GM18520 (cell line): Measurements from ENCODE around the gene BBX.
A peak's percentile ranks its signal among the peaks of the same experiment; 100 is the strongest.

Experiments
- ATAC-seq: cut with Tn5 transposase; IDR thresholded peaks from one replicate; pipeline ENCODE4 v1.9.1; 2021; ENCODE audit not compliant: unreplicated experiment

BBX gene

DNA sequence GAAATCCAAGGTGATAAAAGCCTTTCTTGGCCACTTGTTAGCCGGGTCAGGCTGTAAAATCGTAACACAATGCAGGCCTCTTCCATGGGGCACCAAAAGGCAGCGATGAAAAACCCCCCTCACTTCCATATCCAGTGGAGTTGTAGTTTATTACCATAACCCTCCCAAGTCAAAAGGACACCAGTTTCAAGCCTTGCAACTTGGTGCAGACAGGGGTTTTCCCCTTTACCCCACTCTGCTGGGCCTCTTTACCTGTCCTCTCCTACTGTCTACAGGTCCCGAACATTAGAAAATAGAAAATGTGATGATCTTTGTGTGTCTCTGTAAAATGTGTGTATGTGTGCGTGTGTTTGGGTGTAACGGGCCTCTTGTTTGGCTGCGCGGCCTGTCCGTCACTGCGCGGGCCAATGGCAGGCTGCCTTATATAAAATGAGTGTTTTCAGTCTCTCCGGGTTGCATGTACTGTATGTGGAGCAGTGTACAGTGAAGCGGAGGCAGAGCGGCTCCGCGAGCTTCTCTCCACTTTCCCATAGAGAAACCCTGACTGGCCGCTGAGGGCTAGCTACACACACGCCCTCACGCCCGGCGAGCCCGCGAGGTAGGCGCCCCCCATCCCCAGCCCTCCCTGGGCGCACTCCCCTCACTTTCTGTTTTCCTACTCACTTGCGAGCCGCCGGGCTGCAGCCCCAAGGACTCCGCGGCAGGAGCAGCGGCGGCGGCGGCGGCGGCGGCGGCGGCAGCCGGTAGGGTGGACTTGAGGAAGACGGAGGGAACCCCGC lies at the start of gene BBX:
TSS of gene BBX (plus strand) at position 453 of the 779 bp plus-strand sequence. CDS start 187,499 bp downstream, outside the sequence.
- peak; percentile 97 for ATAC-seq

DNA sequence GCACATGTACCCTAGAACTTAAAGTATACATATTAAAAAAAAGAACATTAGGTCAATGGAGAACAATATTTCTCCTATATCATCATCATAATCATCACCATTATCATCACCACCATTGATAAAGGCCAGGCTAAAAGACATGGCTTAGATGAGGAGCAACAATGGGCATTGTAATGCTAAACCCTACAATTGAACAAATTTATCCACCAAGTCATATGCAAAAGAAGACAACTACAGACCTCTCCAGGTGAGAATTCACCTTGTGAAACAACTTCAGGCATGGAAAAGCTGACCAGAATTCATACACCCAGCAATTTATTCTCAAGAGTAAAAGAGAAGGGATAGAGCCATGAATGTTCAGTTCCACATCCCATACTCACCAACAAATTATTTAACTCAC lies 46.3 kb upstream of the BBX start:
- no peak for ATAC-seq

DNA sequence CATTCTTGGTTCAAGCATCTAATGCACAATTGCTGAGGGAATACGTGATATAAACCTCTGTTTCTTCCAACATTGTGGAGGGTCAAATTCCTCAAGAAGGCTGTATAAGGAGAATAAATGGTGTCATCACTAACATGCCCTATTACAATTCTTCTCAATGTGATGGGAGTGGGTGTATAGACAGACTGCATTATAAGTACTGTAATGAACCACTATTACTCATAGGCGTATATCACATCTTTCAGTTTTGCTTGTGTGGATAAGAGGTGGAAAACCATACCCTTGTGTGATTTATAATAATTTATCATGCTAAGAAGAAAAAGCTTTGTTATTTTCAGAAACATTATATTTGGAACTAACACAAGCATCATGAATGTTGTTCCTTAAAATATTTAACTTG lies 35.3 kb upstream of the BBX start:
- ATAC-seq, result no peak

DNA sequence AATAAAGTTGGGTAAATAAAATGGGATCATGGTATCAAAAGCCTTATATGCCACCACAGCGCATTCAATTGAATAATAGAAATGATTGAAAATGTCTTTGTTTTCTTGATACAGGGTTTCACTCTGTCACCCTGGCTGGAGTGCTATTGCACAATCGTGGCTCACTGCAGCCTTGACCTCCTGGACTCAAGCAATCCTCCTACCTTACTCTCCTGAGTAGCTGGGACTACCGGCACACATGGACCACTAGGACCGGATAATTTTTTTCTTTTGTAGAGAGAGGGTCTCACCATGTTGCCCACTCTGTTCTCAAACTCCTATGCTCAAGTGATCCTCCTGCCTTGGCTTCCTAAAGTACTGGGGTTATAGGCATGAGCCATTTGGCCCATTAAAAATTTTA lies 33.8 kb upstream of the BBX start:
- no peak for ATAC-seq

DNA sequence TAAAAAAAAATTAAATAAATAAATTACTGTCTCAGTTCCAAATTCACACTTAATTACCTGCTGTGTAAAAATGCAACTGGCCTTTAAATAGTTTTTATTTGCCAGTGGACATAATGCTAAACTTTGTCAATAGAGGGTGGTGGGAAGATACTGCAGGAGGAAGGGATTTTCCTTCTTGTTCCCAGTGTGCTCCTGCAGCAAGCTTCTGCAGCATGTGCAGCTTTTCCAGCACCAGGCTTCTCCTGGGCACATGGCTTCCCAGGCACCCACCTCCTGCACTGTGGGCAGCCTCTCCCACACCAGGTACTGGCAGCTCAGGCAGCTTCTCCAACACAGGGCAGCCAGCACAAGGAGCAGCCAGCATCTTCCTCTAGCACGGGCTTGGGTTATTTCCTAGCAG lies 29.6 kb upstream of the BBX start:
- no peak for ATAC-seq

DNA sequence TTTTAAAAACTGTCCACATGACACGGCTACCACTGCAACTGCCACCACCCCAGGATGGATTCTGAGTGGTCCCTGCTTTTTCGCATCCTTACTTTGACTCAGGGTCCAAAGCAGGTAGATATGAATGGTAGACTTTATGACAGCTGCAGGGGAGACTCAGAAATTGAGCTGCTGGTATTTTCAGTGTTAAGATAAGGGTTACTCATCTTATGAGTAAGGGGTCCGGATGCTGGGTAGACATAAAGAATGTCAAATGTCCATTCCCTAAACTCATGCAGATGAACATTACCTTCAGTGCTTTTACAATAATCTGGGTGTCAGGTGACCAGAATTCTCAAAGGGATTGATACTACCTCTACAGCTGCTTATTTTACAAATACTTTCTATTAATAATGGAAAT lies 25.9 kb upstream of the BBX start:
- no peak for ATAC-seq

DNA sequence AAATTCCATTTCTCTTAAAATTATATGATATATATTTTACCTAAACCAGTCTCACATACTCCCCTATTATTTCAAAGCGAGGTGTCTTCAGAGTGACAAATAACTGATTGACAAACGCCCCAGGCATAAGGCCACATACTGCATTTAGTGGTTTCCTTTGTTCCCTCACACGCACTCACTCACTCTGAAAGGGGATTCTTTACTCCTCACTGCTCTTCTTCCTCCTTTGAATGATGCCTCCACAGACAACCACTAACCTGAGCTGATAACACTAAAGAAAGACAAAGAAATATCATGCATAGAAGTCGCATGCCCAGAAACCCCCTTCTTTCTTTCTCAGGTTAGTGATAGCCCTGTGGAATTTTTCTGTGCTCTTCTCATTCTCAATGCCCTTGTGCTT lies 24.1 kb upstream of the BBX start:
- no peak for ATAC-seq

DNA sequence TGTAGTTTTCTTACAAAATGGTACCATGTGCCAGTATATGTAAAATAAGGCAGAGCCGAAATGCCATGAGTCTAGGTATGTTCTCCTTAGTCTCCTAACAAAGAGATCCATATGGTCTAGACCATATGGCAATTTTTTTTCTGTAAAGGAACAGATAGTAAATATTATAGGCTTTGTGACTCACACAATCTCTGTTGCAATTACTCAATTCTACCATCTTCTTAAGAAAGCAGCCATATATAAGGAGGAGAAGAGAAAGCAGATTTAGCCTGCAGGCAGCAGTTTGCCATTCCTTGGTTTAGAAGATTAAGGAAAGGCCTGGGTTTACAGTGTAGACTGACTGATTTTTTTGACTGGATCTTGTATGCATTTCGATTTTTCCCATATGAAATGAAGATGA lies 16.3 kb upstream of the BBX start:
- no peak for ATAC-seq

DNA sequence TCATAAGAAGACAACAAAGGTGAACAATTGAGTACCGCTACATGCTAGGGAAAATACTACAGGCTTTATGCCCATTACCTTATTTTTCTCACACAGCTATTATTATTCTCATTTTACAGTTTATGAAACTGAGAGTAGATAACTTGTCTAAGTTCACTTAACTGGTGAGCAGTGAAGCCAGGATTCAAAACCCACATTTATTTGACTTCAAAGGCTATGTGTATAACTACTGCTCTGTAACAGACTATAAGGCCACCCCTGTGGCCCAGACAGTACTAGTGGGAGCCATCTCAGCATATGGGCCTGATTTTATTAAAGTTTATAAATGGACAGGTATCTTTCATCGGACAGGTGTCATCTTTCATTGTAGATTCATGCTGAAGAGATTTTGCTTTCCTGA lies 14.4 kb upstream of the BBX start:
- no peak for ATAC-seq

DNA sequence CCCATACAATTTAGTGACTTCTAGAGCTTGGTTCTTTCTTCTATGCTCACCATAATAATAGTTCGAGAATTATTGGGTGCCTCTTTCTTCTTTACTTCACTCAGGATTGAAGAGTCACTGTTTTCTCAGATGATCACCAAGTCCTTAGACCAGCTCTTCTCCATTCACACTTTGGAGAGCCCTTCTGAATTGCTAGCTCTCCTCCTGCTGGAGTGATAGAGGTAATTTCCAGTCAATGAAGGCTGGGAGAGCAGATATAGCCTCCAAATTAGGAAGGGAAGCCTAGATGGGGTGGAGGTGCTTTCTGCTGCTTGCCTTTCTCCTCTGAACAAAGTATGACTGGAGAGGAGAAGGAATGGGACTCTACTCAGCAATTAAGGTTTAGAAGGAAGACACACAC lies 10.7 kb upstream of the BBX start:
- no peak for ATAC-seq

DNA sequence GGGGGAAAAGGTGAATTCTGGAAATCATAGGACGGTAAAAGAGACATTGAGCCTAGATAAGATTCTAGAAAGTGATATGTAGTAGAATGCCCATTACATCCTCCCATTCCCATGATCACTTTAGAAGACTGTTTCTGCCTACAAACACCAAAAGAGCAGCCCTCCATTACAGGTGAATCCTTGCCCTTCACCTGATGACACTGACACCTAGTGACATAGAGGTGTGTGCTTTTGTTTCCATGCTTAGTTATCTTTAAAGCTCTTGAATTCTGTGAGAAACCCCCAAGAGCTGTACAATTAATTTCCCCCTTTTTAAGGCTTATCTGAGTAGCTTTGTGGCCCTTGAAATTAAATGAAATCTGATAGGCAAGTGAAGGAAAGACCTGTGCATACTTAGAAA lies 8.3 kb upstream of the BBX start:
- ATAC-seq, result no peak

DNA sequence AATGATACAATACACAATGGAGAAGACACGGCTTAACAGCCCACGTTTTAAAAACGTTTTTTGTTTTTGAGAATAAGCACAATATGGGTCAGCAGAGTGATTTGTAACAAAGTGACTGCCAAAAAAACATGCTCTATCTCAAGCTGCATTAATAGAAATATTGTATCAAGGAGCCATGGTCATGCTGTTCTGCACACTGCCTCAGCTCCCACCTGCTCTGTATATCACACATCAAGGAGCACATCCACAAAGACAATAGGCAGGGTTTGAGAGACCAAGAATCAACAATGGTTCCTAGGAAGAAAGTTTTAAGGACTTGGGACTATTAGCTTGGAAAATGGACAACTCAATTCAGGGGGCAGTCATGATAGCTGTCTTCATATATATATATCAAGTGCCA lies 6.3 kb upstream of the BBX start:
- ATAC-seq, result no peak

DNA sequence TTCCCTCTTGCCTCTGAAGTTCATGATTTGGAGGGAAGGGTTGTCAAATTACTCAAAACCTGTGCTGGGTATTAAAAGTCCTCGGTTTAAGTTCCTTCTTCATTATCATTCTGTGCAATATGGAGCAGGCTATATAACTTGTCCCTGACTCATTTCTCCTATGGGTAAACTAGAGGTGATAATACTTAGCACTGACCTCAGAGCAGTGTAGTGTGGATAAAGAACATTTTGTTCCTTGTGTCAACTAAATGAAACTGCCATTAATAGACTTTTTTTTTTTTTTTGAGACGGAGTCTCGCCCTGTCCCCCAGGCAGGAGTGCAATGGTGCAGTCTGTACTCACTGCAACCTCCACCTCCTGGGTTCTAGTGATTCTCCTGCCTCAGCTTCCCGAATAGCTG lies 2.2 kb upstream of the BBX start:
- ATAC-seq, result no peak

DNA sequence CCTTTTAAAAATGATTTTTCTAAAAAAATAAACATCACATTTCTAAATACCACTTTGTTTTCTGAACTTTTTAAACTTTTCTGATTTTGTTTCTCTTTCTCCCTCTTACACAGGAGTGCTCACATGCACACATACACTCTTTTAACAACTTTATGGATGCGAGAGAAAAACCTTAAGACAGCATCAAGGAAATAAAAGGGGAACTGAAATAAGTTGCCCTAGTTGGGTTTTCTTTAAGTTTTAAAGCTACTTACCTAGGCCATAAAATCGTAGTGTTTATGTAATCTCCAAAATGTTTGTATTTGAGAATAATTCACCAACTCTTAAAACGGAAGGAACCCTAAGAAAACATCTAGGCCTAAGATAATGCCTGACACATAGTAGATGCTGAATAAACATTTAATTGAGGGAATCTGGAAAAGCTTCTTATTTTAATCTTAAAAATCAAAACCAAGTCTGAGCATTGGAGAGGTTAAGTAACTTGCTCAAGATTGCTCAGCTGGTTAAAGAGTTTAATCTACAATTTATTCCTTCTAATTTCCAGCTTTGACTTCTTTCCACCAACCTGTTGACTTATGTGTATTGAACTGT lies 1.2 kb upstream of the BBX start:
- ATAC-seq, result no peak

DNA sequence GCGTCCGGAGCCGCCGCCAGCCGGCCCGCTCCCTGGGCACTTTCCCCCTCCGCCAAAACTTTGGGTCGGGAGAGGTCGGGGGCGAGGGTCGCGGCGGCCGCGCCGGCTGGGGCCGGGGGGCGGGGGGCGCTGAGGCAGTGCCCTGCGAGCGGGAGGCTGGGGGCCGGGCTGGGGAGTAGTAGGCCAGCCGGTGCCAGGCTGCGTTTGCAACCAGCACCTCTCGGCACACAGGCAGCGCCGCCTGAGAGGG lies 452 bp downstream of the BBX start:
- ATAC-seq, result peak; percentile 14

DNA sequence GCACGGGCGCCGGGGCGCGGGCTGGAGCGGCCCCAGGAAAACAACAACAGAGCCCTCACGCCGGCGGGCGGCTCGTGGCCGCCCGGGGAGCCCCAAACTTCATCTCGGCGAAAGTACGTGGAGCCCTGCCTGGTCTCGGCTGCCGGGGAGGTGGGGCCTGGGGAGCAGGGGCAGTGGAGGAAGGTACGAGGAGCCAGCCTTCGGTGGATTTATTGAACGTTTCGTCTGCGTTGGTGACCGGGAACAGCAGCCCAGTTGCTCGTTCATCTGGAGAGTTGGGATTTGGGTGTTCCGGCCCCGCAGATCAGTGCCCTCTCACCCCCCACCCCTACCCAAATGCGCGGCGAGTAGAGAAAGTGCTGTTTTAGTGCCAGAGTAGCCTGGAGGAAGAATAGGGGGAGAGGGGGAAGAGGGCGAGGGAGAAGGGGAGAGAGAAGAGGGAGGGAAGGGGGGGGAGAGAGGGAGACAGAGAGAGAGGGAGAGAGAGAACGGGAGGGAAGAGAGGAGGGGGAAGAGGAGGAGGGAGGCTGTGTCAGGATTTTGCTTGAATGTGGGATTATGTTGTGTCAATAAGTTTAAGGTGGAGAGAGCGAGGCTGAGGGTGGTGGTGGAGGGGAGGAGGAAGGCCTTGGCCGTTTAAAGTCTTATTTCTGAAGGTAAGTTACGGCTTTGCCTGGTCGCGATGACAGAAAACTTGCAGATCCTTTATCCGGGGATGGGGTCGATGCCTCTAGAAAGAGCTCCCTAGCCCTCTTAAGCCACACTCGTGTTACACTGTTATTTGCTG lies 970 bp downstream of the BBX start:
- peak; percentile 7 for ATAC-seq

DNA sequence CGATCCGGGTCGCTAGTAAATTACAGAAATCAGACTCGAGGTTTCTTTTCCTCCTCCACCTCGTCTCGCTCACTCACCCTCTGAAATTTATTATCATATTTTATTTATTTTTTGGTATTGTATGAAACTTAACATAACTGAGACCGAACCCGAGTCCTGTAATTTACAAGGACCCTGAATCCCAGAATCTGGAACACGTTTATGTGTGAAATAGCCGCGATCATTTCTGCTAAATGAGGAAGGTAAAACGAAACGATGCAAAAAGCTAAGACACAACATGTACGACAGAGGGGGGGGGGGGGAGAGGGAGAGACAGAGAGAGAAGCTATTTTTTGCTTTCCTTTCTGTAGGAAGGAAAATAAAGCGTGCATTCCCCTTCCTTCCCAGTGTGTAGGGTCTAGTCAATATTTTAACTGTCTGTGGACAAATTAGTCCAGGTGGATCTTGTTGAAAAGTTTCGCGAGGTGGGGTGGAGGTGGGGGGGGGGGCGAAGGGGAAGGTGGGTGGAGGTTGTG lies 1.6 kb downstream of the BBX start:
- no peak for ATAC-seq

DNA sequence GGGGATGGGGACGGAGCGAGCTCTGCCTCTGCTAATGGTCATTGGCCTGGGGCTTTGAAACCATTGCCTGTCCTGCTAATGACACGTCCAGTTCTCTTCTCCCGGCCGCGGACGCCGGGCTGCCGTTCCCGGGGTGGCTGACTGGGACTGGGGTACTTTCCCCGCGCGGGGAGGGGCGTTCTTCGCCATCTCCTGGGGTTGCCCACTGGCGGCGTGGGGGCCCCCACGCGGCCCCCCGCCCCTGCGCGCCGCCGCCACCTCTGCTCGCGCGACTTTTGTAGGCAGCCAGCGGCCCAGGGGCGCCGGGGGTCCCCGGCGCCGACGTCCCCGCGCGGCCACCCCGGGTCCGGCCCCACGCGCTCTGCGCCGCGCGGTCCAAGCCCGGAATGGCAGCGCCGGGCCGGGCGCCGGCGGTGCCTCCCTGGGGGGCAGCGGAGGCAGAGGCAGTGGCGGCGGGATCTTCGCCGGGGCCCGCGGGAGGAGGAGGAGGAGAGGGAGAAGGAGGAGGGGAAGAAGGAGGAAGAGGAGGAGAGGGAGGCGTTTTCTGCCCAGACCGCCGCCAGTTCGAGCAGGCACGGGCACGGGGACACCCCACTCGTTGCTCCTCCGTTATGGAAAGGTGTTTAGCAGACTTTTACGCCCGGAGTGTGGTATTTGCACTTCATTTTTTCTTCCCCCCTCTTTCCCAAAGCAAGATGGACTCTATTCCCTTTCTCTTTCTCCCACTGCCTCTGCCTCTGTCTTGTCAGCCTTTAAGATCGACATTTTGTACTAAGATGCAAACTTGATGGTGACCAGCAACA lies 2.3 kb downstream of the BBX start:
- ATAC-seq, result no peak

DNA sequence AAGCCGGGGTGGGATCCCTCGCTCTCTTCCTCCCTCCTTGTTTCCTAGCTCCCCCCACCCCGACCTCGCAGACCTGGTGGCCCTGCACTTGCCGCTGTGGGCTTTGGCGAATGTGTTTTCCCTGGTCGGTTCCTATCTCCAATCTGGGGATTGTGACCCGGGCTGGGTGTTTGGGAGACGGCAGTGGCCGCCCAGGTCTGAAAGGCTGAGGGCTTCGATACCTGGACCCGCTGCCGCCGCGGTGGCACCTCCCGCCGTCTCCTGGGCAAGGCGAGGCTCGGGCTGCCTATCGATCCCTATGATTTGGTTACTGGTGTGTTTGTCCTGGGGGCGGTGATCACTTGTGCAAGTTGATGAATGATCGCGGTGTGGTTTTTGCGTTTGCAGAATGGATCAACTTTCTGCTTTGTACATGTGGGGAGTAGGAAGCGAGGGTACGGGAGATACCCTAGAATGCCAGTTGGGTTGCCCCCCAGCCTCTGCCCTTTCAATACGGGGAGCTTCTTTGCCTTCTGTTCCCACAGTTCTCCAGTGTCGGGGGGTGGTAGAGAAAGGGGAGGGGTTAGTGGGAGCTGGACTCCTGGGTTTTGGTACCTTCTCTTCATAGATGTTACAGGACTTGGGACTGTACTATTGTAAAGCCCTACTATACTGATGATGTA lies 3.0 kb downstream of the BBX start:
- ATAC-seq, result no peak

DNA sequence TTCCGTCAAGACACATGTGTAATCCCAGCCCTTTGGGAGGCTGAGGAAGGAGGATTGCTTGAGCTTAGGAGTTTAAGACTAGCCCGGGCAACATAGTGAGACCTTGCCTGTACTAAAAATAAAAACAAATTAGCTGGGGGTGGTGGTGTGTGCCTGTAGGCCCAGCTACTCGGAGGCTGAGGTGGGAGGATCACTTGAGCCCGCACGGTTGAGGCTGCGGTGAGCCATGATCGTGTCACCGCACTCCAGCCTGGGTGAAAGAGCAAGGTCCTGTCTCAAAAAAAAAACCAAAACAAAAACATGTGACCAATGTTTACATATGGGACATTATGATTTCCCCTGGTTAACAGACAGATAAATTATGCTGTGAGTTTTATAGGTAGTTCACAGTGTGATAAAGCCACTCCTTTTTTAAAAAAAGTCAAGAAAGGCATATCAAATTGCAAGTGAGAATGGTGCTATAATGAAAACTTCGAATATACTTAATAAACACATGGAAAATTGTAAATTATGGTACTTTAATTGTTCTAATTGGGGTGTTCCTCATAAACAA lies 9.2 kb downstream of the BBX start:
- no peak for ATAC-seq

DNA sequence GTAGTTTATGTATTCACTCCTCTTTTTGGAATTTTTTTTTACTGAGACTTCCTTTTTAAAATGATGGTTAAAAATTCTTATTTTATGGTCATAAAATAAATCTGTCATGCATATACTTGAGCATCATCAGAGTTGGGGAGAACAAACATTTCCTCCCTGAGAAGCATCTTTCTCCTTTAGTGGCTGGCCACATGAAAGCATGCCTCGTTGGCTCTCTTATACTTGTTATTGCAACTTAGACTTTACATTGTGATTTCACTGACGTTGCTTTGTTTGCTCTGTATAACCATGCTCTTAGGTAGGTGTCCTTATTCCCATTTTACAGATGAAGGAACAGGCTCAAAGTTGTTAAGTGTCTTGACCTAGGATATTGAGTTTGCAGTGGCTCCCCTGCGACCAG lies 18.1 kb downstream of the BBX start:
- no peak for ATAC-seq
